Adipocyte (in vitro differentiated cells): ENCODE measurements around the gene ARHGAP29.

Source experiments
- DNase-seq: peaks from one replicate; pipeline ENCODE4 v3.0.0-alpha.2; 2015; ENCODE audit warnings: low read depth
- H3K27me3 ChIP-seq: replicated peaks from 2 replicates; pipeline ENCODE4 v1.7.0; 2013; ENCODE audit warnings: mild to moderate bottlenecking, low read length, moderate library complexity; ENCODE audit not compliant: control insufficient read depth, insufficient read depth
- H3K36me3 ChIP-seq: 2 replicates; pipeline ENCODE4 v1.7.0; 2013; ENCODE audit warnings: low read length, mild to moderate bottlenecking, moderate library complexity; ENCODE audit not compliant: control insufficient read depth, insufficient read depth, severe bottlenecking
- H3K4me1 ChIP-seq: 2 replicates; pipeline ENCODE4 v1.7.0; 2013; ENCODE audit warnings: mild to moderate bottlenecking, low read length, moderate library complexity; ENCODE audit not compliant: control insufficient read depth, insufficient read depth
- H3K4me3 ChIP-seq: 2 replicates; pipeline ENCODE4 v1.7.0; 2013; ENCODE audit warnings: mild to moderate bottlenecking, low read length, moderate library complexity
- H3K9ac ChIP-seq: 2 replicates; pipeline ENCODE4 v1.7.0; 2013; ENCODE audit warnings: mild to moderate bottlenecking, low read length, moderate library complexity
- H3K9me3 ChIP-seq: 2 replicates; pipeline ENCODE4 v1.7.0; 2013; ENCODE audit warnings: mild to moderate bottlenecking, low read length, moderate library complexity; ENCODE audit not compliant: control insufficient read depth

The ARHGAP29 gene

DNA sequence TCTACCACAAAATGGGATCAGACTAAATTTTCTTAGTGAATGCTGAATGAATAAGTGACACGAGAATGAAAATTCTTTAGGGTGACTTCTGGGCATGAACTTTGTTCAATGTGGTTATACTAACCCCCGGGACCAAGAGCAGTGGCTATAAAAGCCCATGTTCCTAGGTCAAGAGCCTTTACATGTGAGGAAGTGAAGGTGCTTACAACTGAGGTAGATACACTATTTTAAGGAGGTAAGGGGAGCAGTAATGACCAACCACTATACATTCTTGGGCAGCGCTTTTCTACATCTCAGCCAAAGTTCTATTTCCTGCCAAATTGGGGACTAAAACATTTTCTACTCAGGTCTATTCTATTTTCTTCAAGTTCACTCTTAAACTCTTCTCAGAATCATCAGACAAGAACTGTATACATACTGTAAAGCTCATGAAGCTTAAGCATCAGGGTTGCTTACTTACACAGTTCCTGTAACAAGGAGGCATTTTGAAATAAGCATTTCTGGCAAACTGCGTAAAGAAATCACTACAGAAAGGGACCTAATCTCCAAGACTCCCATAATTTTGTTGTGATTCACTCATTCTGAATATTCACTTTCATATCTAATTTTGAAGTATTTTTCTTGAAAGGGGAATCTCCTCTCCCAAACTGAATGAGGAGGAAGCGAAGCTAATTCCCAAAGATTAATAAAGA, 8.5 kb upstream of the ARHGAP29 start:
- peak; percentile 41 for DNase-seq
- H3K4me3 ChIP-seq = peak overlapping the region; percentile 90
- peak overlapping the region; percentile 90 for H3K9ac ChIP-seq
- H3K4me1 ChIP-seq = peaks cover 20% of the 10 kb centered on the region
- H3K36me3 ChIP-seq = no peaks in the 10 kb centered on the region
- no peaks in the 10 kb centered on the region for H3K27me3 ChIP-seq
- peaks cover 8% of the 10 kb centered on the region for H3K9me3 ChIP-seq

DNA sequence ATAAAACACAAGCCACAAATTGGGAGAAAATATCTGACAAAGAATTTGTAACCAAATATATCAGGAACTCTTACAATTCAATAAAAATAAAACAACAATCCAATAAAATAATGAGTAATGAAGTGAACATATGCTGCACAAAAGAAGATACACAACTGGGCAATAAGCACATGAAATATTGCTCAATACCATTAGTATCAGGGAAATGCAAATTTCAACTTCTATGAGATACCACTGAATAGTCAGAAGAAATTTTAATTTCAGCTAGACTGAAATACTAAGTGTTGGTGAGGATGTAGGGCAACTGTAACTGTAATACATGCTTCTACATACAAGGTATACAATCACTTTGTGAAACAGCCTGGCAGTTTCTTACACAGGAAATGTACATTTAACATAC, 7.4 kb upstream of the ARHGAP29 start:
- H3K9ac ChIP-seq = no peak overlapping the region
- no peaks in the 10 kb centered on the region for H3K36me3 ChIP-seq
- no peaks in the 10 kb centered on the region for H3K27me3 ChIP-seq
- no peak for DNase-seq
- H3K9me3 ChIP-seq = peaks cover 8% of the 10 kb centered on the region
- peaks cover 22% of the 10 kb centered on the region for H3K4me1 ChIP-seq
- peak overlapping the region; percentile 90 for H3K4me3 ChIP-seq

DNA sequence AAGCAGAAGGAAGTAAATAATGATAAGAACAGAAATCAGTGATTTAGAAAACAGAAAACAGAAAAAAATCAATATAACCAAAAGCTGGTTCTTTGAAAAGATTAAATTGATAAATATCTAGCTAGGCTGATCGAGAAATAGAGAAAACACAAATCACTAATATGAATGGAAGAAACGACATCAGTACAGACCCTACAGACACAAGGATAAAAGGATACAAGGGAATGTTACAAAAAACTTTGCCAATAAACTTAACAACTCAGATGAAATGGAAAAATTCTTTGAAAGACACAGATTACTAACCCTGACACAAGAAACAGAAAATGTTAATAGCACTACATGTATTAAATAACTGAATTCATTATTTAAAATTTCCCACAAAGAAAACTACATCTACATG, 6.3 kb upstream of the ARHGAP29 start:
- Histone ChIP-seq H3K27me3 (no peaks in the 10 kb centered on the region), H3K9me3 (peaks cover 8% of the 10 kb centered on the region), H3K9ac (no peak overlapping the region), H3K36me3 (no peaks in the 10 kb centered on the region), H3K4me1 (peaks cover 25% of the 10 kb centered on the region), H3K4me3 (peak overlapping the region; percentile 40)
- DNase-seq = no peak

DNA sequence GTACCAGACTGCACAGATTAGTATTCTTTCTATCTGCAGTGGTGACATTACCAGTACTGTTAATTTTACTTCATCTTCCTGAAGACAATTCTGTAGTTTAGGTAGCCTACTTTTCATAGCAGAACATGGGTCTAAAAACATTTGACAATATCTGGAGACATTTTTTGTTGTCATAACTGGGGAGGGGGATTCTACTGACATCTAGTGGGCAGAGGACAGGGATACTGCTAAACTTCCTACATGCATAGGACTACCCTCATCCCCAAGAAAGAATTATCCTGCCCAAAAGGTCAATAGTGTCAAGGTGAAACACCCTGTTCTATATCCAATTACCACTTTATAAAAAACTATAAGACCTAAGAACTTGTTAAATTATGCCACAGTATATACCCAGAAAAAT, 3.4 kb upstream of the ARHGAP29 start:
- Histone ChIP-seq H3K4me1 (peaks cover 23% of the 10 kb centered on the region), H3K4me3 (no peak overlapping the region), H3K9me3 (peaks cover 8% of the 10 kb centered on the region), H3K9ac (no peak overlapping the region), H3K36me3 (no peaks in the 10 kb centered on the region), H3K27me3 (no peaks in the 10 kb centered on the region)
- DNase-seq = no peak

DNA sequence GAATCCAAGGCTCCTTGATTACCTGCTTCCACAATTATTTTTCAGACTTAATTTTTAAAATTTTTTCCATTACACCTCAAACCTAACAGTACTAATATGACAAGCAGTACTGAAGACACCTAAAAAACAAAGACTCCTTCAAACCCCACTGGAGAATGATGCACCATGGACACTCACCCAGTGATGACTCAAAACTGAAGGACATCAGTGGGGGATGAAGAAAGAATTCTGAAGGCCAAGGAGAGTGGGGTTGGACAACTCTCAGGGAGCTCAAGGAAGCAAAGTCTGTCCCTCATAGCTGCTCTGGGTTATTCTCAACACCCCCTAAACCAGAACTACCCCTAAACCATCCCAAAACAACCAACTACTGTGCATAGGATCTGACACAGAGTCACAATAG, 2.4 kb upstream of the ARHGAP29 start:
- H3K4me1 ChIP-seq = peaks cover 19% of the 10 kb centered on the region
- H3K27me3 ChIP-seq = no peaks in the 10 kb centered on the region
- H3K36me3 ChIP-seq = no peaks in the 10 kb centered on the region
- H3K9me3 ChIP-seq = peaks cover 8% of the 10 kb centered on the region
- H3K9ac ChIP-seq = no peak overlapping the region
- H3K4me3 ChIP-seq = no peak overlapping the region
- no peak for DNase-seq

DNA sequence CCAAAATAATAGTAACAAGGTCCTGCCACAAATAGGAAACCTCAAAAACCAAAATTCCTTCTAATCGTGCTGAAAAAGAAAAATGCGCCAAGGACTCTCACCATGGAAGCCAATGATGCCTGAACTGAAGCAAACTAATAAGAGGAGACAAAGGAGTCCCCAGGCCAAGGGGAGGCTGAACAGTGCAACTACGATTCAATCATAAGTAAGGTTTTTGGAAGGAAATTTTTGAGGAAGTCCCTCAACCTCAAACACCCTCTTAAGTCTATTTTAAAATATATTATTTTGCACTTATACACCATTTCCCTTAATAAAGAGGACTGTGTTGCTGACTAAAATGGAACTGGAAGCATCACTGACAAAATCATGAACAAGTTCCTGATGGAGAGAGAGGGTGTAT, 1.7 kb upstream of the ARHGAP29 start:
- no peaks in the 10 kb centered on the region for H3K36me3 ChIP-seq
- H3K9ac ChIP-seq = no peak overlapping the region
- peaks cover 8% of the 10 kb centered on the region for H3K9me3 ChIP-seq
- H3K4me3 ChIP-seq = no peak overlapping the region
- no peaks in the 10 kb centered on the region for H3K27me3 ChIP-seq
- DNase-seq = no peak
- H3K4me1 ChIP-seq = peaks cover 19% of the 10 kb centered on the region

DNA sequence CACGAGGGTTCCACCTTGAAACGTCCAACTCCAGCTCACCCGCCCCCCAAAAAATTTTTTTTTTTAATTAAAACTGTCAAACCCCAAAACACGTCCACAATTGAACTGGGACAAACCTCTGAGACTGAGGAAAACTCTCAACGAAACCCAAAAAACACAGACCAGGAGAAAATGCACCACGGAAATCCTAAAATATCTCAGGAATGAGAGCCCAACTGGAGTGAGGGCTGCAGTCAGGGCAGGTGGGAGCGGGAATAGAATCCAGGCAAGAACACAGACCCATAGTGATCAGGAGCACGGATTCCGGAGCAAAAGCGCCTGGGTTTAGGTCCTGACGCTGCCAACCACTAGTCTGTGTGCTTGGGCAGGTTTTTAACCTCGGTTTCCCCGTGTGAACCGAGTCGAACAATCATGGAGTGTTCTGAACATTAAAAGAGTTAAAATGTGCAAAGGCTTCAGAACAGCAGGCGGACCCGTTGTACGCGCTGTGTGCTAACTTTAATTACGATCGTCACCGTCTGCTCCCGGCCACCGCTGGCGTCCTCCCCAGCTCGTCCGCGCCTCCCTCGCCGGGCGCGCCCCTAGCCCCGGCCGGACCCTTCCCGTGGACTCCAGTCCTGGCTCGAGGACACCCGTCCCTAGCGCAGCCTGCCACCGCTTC, 624 bp downstream of the ARHGAP29 start:
- no peaks in the 10 kb centered on the region for H3K27me3 ChIP-seq
- peak; percentile 62 for DNase-seq

DNA sequence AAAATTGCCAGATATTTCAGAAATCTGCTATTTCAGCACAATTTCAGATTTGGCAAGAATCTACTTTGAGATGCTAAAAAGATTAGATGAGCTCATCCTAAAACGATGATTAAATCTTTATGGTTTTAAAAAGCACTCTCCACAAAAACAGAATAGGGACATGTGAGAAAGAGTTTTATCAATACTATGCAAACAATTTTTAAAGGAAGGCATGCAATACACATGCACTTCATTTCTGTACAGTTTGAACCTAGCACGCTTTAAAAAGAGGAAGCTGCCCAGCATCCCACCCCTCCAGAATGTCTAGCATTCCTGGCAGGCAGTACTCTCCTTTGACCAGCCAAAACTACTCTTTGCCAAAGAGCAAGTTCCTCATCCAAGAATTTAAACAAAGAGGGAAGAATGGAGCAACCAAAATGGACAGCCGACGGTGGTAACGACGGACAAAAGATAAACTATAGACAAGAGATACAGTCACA, 1.3 kb downstream of the ARHGAP29 start:
- peak overlapping the region; percentile 93 for H3K9ac ChIP-seq
- peak overlapping the region; percentile 90 for H3K4me3 ChIP-seq
- peak; percentile 60 for DNase-seq
- H3K36me3 ChIP-seq = no peaks in the 10 kb centered on the region
- peaks cover 29% of the 10 kb centered on the region for H3K4me1 ChIP-seq
- no peaks in the 10 kb centered on the region for H3K27me3 ChIP-seq
- no peaks in the 10 kb centered on the region for H3K9me3 ChIP-seq

More for the DNA sequence above, 624 bp downstream of the ARHGAP29 start:
- H3K4me3 ChIP-seq = peak overlapping the region; percentile 90
- H3K36me3 ChIP-seq = no peaks in the 10 kb centered on the region
- no peaks in the 10 kb centered on the region for H3K9me3 ChIP-seq
- H3K4me1 ChIP-seq = peaks cover 22% of the 10 kb centered on the region
- peak overlapping the region; percentile 93 for H3K9ac ChIP-seq

DNA sequence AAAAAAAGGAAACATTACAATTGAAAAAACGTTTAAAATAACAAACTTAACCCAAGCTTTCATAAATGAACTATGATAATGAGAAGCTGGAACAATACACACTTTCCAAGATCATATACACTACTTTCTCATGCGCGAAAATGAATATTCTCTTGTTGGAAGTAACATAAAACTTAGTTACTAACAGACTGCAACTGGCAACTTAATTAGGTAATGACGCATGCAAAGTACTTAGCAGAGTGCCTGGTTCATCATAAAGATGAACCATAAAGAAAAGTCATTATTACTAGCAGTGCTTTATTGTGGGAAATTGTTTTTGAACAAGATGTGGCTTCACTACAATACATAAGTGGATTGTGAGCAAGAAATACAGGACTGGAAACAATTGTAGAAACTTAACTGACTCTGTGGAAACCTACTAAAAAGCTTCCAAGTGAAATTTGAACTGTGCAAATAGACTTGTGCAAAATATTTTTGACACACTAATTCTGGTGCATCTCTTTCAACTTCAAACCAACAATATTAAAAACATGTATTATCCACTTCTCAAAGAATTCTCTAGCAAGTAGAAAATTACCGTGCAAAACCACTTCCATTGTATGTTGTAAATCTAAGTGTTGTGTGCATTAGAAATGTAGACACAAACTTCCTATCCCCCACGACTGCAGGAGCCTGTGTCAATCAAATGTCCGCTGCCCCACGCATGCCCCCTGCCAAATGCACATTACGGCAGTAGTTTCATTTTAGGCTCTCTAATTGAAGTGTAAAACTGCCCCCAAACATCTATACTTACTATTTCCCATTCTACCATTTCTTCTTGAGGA, 2.0 kb downstream of the ARHGAP29 start:
- Histone ChIP-seq H3K36me3 (no peaks in the 10 kb centered on the region), H3K9me3 (no peaks in the 10 kb centered on the region), H3K4me3 (peak overlapping the region; percentile 90), H3K4me1 (peaks cover 34% of the 10 kb centered on the region), H3K27me3 (no peaks in the 10 kb centered on the region), H3K9ac (peak overlapping the region; percentile 93)
- peak; percentile 51 for DNase-seq

DNA sequence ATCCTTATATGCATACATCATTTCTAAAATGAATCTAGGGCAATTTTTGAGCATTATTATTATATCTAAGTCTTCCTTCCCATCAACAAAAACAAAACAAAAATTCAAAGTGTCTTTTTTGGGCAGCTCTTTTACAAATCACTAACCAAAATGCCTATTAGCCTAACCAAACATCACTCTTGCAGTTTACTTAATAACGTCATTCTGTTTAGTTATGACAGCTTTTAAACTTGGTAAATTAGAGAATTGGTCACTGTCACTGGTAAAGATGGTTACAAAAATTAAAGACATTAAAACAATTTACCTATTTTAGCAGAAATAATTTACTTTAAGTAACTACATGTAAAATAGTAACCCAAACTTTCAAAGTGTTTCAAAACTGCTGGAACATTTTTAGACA, 2.8 kb downstream of the ARHGAP29 start:
- Histone ChIP-seq H3K9ac (peak overlapping the region; percentile 93), H3K27me3 (no peaks in the 10 kb centered on the region), H3K4me3 (peak overlapping the region; percentile 90), H3K9me3 (no peaks in the 10 kb centered on the region), H3K4me1 (peaks cover 33% of the 10 kb centered on the region), H3K36me3 (no peaks in the 10 kb centered on the region)
- DNase-seq = no peak

DNA sequence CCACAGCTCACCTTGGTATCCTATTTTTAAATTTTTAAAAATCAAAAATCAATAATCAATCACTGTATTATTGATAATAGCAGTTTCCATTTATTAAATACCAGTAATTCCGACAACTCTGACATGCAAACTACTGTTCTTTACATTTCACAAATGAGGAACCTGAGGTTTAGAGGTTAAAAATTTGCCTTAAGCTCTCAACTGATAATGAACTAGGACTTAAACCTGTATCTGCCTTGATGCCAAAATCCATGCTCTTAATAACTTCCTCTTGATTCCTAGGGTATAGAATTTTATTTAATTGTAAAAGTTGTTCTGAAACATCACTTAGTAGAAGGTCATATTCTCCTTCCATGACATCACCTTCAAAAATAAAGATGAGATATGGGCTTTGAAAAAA, 5.6 kb downstream of the ARHGAP29 start:
- Histone ChIP-seq H3K9ac (no peak overlapping the region), H3K4me3 (no peak overlapping the region), H3K27me3 (no peaks in the 10 kb centered on the region), H3K4me1 (peaks cover 41% of the 10 kb centered on the region), H3K9me3 (no peaks in the 10 kb centered on the region), H3K36me3 (no peaks in the 10 kb centered on the region)
- no peak for DNase-seq
